GM12892 (cell line): ENCODE results near the gene GNB3.
"Not testable (repeated sequence)": the region's sequence is repeated elsewhere in the genome, so short reads cannot be mapped to it uniquely, and the experiment has no call there.

Experiments
- DNase-seq: peaks from one replicate; pipeline ENCODE4 v3.0.0; 2011; ENCODE audit not compliant: insufficient read length
- FAIRE-seq: peaks from 2 replicates; lab custom pipeline; 2011; peaks lifted over from hg19 to GRCh38; lab: Jason Lieb, UNC
- POLR2A ChIP-seq: IDR thresholded peaks from 2 replicates; pipeline ENCODE4 v1.6.1; 2011; ENCODE audit warnings: low read depth, low read length, control low read depth
- POLR2AphosphoS5 ChIP-seq: IDR thresholded peaks from 2 replicates; pipeline ENCODE4 v1.6.1; 2011; ENCODE audit warnings: low read depth, low read length, control low read depth
- TAF1 ChIP-seq: IDR thresholded peaks from 2 replicates; pipeline ENCODE4 v1.6.1; 2011; ENCODE audit warnings: low read depth, mild to moderate bottlenecking, control low read depth, low read length, borderline replicate concordance

GNB3 gene

GRCh38 chr12:6869049-6870021, 28.6 kb downstream of the GNB3 start:
- FAIRE-seq = peak; percentile 86
- TF ChIP-seq TAF1 (no peak), POLR2AphosphoS5 (0 out of 2 replicates have a peak, but pooled peaks have one; percentile 6), POLR2A (no peak)
- peak; percentile 56 for DNase-seq

GRCh38 chr12:6870304-6870703, 29.6 kb downstream of the GNB3 start:
- not testable (repeated sequence) for DNase-seq, FAIRE-seq

- FAIRE-seq = peak; percentile 58
- no peak for TF ChIP-seq TAF1
- peak; percentile 51; the same call in 1 of the 2 replicates for TF ChIP-seq POLR2A
- no peak for DNase-seq
Measured at GRCh38 chr12:6871052-6871957, 30.6 kb downstream of the GNB3 start.

- FAIRE-seq (peak; percentile 97), DNase-seq (peak; percentile 80)
- TF ChIP-seq POLR2AphosphoS5 (peak; percentile 41; the same call in 1 of the 2 replicates), TAF1 (no peak), POLR2A (peak; percentile 64)
Measured at GRCh38 chr12:6872073-6873048, 31.6 kb downstream of the GNB3 start.

GRCh38 chr12:6873094-6874014, 32.6 kb downstream of the GNB3 start, which contains the start of gene SPSB2:
SPSB2 (minus strand) TSS chr12:6873303; CDS start chr12:6872901, 402 bp downstream.
- TF ChIP-seq POLR2AphosphoS5 (no peak), TAF1 (0 out of 2 replicates have a peak, but pooled peaks have one; percentile 1), POLR2A (peak; percentile 60; the same call in 1 of the 2 replicates)
- FAIRE-seq = peak; percentile 97
- peak; percentile 96 for DNase-seq

- not testable (repeated sequence) for DNase-seq
Measured at GRCh38 chr12:6874015-6874368, 33.3 kb downstream of the GNB3 start.

GRCh38 chr12:6879824-6880223, 39.1 kb downstream of the GNB3 start:
- not testable (repeated sequence) for FAIRE-seq, DNase-seq

More at GRCh38 chr12:6874015-6874368, 33.3 kb downstream of the GNB3 start:
- not testable (repeated sequence) for FAIRE-seq

- FAIRE-seq (no peak), DNase-seq (no peak)
- TF ChIP-seq TAF1 = no peak
- TF ChIP-seq POLR2A = no peak
- no peak for TF ChIP-seq POLR2AphosphoS5
Measured at GRCh38 chr12:6883252-6883651, 42.5 kb downstream of the GNB3 start.

- DNase-seq = no peak
- TF ChIP-seq POLR2AphosphoS5 (no peak), TAF1 (no peak), POLR2A (no peak)
- FAIRE-seq = no peak
Measured at GRCh38 chr12:6883683-6884082, 43.0 kb downstream of the GNB3 start.

GRCh38 chr12:6884539-6884938, 43.8 kb downstream of the GNB3 start:
- DNase-seq = no peak
- no peak for FAIRE-seq
- TF ChIP-seq POLR2AphosphoS5 (no peak), POLR2A (no peak), TAF1 (no peak)

GRCh38 chr12:6886206-6886999, 45.7 kb downstream of the GNB3 start:
- FAIRE-seq, DNase-seq: not testable (repeated sequence)
